GM12864 (cell line): Measurements from ENCODE around the gene COBL.

Experiments
- DNase-seq: peaks from one replicate; pipeline ENCODE4 v3.0.0-alpha.2; 2011; ENCODE audit warnings: low read depth
- H3K4me3 ChIP-seq: 2 replicates; pipeline ENCODE4 v1.5.1; 2011; ENCODE audit warnings: mild to moderate bottlenecking, low read depth, low read length, control low read depth
- TF ChIP-seq, protein P1 (sequence below): IDR thresholded peaks from 2 replicates; pipeline ENCODE4 v1.5.1; 2011; ENCODE audit warnings: low read depth, mild to moderate bottlenecking, moderate library complexity, low read length, control low read depth, inconsistent platforms; ENCODE audit errors: missing control alignments

COBL gene

GRCh38 chr7:51013861-51014511, 302.6 kb downstream of the COBL start:
- no peak overlapping the region for H3K4me3 ChIP-seq
- no peak for DNase-seq
- TF ChIP-seq, protein P1, sequence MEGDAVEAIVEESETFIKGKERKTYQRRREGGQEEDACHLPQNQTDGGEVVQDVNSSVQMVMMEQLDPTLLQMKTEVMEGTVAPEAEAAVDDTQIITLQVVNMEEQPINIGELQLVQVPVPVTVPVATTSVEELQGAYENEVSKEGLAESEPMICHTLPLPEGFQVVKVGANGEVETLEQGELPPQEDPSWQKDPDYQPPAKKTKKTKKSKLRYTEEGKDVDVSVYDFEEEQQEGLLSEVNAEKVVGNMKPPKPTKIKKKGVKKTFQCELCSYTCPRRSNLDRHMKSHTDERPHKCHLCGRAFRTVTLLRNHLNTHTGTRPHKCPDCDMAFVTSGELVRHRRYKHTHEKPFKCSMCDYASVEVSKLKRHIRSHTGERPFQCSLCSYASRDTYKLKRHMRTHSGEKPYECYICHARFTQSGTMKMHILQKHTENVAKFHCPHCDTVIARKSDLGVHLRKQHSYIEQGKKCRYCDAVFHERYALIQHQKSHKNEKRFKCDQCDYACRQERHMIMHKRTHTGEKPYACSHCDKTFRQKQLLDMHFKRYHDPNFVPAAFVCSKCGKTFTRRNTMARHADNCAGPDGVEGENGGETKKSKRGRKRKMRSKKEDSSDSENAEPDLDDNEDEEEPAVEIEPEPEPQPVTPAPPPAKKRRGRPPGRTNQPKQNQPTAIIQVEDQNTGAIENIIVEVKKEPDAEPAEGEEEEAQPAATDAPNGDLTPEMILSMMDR: no peak

DNA sequence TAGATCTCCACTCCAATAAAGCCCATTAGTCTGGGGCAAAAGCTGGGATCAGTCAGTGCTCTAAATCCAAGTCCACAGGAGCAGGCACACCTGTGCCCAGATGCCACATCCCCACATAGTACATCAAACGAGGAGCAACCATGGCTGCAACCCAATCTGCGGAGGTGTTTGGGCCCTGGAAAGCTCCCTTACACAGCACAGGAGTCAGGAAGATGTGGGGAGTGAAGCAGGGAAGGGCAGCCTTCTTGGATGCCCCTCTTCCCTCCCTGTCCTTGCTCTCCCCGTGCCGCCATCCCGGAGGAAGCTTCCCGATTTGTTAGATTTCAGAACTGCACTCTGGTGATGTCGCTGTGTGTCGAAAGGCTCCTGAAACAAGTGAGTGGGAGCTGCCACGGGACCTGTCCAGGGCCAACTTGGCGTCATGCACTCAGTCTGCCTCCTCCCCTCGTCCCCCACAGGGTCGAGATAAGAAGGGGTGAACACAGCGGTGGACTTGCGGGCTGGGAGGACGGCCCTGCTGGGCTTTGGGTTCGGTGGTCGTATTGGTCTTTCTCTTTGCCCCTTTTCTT, 303.3 kb downstream of the COBL start:
- no peak overlapping the region for H3K4me3 ChIP-seq
- TF ChIP-seq, protein P1: no peak
- no peak for DNase-seq

- TF ChIP-seq, protein P1: no peak
- H3K4me3 ChIP-seq: no peak overlapping the region
- DNase-seq: no peak
These were observed 303.9 kb downstream of the COBL start for GRCh38 chr7:51012569-51013217.

DNA sequence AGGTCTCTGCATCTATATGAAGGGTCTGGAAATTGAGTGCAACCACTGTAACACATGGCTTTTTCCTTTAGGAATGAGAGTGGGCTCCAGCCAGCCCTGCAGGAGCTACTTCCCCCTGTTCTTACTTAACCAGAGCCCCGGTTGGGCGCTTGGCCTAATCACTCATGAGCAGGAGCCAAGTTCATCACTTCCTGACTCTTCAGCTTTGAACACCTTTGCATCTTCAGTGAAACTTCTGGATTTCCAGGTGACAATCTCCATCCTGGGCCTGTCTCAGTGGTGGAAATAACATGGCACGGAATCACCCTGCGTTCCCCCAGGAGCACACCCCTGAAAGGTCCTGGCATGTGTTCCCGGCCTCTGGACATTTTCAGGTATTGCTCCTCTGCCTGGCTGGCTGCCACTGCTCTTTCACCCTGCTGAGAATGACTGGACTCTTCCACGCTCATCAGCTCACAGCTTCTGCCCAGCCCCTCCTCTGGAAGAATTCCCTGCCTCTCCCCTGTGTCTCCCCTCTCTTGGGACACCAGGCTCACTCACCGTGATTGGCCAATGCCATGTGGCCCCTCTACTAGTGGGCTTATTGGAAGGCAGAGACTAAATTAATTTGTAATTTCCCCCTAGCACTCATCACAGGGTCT, 304.8 kb downstream of the COBL start:
- no peak overlapping the region for H3K4me3 ChIP-seq
- DNase-seq: no peak
- TF ChIP-seq, protein P1: no peak

DNA sequence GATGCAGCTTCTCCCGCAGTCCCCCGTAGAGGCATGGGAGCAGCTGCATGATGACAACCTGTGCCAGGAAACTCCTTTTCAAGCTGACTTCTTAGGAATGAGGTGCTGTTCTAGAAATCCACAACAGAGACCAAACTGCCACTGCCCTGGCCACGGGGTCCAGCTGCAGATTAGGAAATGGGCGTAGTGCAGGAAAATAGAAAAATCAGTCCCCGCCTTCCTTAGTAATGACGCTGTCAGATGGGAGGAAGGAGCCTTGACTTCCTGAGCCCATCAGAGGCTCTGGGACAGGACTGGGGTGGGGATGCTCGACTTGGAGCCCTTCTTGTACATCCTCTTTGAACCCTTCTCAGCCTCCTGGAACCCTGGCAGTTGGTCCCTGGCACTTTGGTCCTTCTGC, 306.1 kb downstream of the COBL start:
- DNase-seq: no peak
- TF ChIP-seq, protein P1: no peak
- no peak overlapping the region for H3K4me3 ChIP-seq

- no peak for DNase-seq
- H3K4me3 ChIP-seq: no peak overlapping the region
- TF ChIP-seq, protein P1: no peak
These were observed 306.7 kb downstream of the COBL start for GRCh38 chr7:51009716-51010496.
